IPS-18a (cell line): ENCODE data around the gene ZNF175.

ENCODE experiments used
- H3K27ac ChIP-seq: one replicate; pipeline ENCODE4 v1.5.1; 2013; ENCODE audit warnings: low read length
- H3K27me3 ChIP-seq: one replicate; pipeline ENCODE4 v1.6.1; 2013; ENCODE audit warnings: mild to moderate bottlenecking, low read length; ENCODE audit not compliant: control insufficient read depth, insufficient read depth
- H3K36me3 ChIP-seq: one replicate; pipeline ENCODE4 v1.6.1; 2013; ENCODE audit warnings: low read depth, low read length; ENCODE audit not compliant: control insufficient read depth
- H3K4me1 ChIP-seq: one replicate; pipeline ENCODE4 v1.6.1; 2013; ENCODE audit warnings: low read depth, low read length; ENCODE audit not compliant: control insufficient read depth
- H3K4me3 ChIP-seq: one replicate; pipeline ENCODE4 v1.5.1; 2013; ENCODE audit warnings: low read length
- H3K9ac ChIP-seq: one replicate; pipeline ENCODE4 v1.6.1; 2013; ENCODE audit warnings: mild to moderate bottlenecking, low read length, moderate library complexity
- H3K9me3 ChIP-seq: one replicate; pipeline ENCODE4 v1.6.1; 2013; ENCODE audit warnings: low read depth, low read length; ENCODE audit not compliant: control insufficient read depth

The ZNF175 gene

DNA sequence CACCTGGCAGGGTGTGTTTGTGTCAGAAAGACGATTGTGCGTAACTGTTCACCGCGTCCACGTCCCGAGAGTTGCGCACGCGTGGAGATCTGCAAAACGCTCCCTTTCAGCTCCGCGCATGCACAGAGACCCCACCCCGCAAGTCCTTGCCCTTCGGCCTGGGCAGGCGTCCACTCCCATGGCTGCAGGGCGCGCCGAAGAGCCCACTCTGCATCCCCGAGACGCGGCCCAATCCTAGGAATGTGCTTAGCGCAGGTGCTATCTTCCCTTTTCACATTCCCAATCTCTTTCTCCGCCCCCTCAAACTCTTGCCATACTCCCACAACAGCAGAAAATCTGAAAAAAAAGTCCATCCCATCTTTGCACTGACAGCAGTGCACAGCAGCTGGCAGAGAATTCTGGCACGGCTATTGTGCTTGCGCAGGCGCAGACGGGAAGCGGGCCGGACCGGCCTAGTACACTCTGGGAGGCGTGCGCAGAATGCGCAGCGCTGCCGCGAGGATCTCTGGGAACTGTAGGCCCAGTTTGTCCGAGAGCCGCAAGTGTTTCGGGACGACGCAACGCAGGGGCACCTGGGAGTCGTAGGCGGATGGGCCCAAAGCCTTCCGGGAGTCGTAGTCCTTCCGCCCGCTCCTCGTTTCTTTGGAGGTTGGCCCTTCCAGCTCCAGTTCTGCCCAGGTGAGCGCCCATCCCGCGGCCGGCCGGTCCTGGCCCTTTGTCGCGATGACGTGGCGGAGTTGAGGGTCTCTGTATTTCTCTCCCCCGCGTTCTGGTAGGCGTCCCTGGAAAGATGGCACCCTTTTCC, 23.1 kb downstream of the ZNF175 start:
- Histone ChIP-seq H3K9ac (peak overlapping the region; percentile 14), H3K9me3 (no peaks in the 10 kb centered on the region), H3K4me3 (peak overlapping the region; percentile 85), H3K27me3 (no peaks in the 10 kb centered on the region), H3K36me3 (no peaks in the 10 kb centered on the region), H3K4me1 (no peaks in the 10 kb centered on the region), H3K27ac (no peak overlapping the region)

DNA sequence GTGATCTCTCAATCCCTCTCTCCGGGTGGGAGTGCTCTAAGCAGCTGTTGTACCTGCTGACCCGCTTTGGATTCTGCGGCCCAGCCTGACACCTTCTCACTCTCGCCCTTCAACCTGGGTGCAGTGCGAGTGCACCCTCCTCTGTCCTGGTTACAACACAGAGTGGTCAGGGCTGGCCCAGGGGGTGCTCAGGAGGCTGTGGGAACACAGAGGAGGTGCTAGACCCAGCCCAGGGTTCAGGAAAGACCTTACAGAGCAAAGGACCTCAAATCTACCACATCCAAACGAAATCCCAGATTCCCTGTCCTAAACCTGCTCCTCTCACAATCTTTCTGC, 23.7 kb downstream of the ZNF175 start:
- no peaks in the 10 kb centered on the region for H3K4me1 ChIP-seq
- H3K4me3 ChIP-seq = peak overlapping the region; percentile 85
- no peak overlapping the region for H3K9ac ChIP-seq
- H3K27me3 ChIP-seq = no peaks in the 10 kb centered on the region
- H3K36me3 ChIP-seq = no peaks in the 10 kb centered on the region
- no peak overlapping the region for H3K27ac ChIP-seq
- H3K9me3 ChIP-seq = no peaks in the 10 kb centered on the region

DNA sequence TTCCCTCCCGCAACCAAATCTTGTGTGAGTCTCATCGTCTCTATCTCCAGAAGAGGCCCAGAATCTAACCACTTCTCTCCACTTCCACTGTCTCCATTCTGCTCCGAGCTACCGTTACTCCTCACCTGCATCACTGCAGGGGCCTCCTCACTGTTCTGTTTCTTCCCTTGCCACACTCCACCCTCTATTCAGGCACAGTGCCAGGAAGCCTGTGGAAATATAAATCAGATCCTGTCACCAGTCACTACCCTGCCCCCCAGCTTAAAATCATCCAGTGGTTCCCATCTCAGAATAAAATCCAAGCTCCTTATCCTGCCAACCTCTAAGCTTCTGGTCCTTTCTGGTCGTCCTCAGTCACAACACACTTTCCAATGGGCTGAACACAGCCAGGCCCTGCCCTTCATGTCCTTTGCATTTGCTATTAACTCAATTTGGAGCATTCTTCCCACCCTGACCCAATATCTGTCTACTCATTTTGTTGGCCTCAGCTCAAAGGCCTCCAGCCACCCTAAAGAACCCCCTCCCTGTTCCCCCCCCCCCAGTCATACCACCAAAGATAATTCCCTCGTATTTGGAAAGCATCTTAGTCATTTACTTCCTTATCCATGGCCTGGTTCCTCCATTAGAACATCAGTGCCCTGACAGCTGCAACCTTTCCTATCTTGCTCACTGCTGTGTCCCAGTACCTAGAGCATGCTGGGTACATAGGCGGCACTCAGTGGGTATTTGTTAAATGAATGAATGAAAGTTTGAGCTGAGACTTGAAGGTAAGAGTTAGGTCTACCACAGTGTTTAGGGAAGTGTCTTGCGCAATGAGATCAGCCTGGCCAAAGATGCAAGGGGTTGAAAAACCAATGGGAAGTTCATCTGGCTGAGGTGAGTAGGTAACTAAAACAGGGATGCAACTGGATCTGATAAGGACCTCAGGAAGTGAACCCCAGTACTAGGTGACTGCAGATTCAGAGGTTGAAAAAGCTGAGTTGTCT, 24.4 kb downstream of the ZNF175 start:
- H3K27ac ChIP-seq = no peak overlapping the region
- H3K27me3 ChIP-seq = no peaks in the 10 kb centered on the region
- H3K9me3 ChIP-seq = no peaks in the 10 kb centered on the region
- H3K4me1 ChIP-seq = no peaks in the 10 kb centered on the region
- peak overlapping the region; percentile 85 for H3K4me3 ChIP-seq
- no peak overlapping the region for H3K9ac ChIP-seq
- H3K36me3 ChIP-seq = no peaks in the 10 kb centered on the region

DNA sequence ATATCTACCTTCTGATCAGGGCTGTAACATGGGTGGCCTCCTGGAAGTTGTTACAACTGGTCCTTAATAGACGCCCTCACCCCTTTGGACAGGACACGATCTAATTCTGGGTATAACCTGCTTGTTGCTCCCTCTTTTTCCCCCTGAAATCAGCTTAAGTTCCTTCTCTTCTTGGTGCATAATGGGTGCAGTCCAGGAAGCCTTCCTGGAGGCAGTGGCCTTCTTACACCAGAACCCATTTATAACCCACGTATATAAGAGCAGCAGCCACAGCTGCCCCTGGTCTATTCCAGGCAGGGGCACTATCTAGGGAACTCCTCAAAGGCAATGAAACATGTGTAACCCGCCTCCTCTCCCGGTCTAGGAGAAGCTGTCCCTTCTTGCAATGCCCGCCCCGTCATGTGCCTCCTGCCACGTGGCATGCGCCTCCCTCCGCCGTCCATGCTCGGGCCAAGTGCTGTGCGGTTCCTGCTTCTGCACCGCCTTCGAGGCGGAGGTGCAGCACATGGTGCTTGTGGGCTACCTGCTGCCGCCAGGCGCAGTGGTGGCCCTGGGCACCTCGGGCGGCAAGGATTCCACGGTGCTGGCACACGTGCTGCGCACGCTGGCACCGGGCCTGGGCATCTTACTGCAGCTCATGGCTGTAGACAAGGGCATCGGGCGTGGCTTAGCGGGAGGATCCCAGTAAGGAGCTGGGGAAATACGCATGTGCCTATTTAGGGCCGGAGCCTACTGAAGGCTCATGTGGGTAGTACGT, 27.3 kb downstream of the ZNF175 start:
- H3K36me3 ChIP-seq = no peaks in the 10 kb centered on the region

DNA sequence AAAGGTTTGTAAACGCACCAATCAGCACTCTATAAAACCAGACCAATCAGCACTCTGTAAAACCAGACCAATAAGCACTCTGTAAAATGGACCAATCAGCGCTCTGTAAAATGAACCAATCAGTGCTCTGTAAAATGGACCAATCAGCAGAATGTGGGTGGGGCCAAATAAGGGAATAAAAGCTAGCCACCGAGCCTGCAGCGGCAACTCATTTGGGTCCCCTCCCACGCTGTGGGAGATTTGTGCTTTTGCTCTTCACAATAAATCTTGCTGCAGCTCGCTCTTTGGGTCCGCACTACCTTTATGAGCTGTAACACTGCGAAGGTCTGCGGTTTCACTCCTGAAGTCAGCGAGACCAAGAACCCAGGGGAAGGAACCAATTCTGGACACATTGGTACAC, 28.0 kb downstream of the ZNF175 start:
- Histone ChIP-seq H3K27ac (no peak overlapping the region), H3K36me3 (no peaks in the 10 kb centered on the region), H3K9ac (no peak overlapping the region), H3K27me3 (no peaks in the 10 kb centered on the region), H3K9me3 (no peaks in the 10 kb centered on the region), H3K4me3 (no peak overlapping the region), H3K4me1 (no peaks in the 10 kb centered on the region)

More for the DNA sequence above, 27.3 kb downstream of the ZNF175 start:
- no peaks in the 10 kb centered on the region for H3K9me3 ChIP-seq
- no peaks in the 10 kb centered on the region for H3K4me1 ChIP-seq
- H3K4me3 ChIP-seq = no peak overlapping the region
- no peaks in the 10 kb centered on the region for H3K27me3 ChIP-seq
- H3K27ac ChIP-seq = no peak overlapping the region
- no peak overlapping the region for H3K9ac ChIP-seq

DNA sequence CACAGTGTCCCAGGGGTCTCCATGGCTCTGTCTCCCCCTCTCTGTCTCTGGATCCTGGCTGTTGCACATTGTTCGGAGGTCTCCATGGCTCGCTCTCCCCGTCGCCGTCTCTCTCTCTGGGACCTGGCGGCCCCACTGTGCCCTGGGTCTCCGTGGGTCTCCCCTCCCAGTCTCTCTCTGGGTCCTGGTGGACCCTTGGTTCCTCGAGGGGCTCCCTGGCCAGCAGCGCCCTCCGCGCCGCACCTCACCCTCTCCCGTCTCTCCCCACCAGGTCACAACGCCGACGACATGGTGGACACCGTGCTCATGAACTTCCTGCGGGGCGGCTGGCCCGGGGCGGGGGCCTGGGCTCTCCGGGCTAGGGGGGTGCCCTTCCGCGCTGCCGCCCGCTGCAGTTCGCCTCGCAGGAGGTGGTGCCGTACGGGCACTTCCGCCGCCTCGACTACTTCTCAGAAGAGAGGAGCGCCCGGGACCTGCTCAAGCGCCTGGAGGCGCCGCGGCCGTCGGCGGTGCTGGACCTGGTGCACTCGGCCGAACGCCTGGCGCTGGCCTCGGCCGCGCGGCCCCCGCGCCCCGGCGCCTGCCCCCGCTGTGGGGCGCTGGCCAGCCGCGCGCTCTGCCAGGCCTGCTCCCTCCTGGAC, 30.0 kb downstream of the ZNF175 start:
- Histone ChIP-seq H3K4me1 (no peaks in the 10 kb centered on the region), H3K9ac (no peak overlapping the region), H3K27me3 (no peaks in the 10 kb centered on the region), H3K4me3 (no peak overlapping the region), H3K36me3 (no peaks in the 10 kb centered on the region), H3K27ac (no peak overlapping the region), H3K9me3 (no peaks in the 10 kb centered on the region)

DNA sequence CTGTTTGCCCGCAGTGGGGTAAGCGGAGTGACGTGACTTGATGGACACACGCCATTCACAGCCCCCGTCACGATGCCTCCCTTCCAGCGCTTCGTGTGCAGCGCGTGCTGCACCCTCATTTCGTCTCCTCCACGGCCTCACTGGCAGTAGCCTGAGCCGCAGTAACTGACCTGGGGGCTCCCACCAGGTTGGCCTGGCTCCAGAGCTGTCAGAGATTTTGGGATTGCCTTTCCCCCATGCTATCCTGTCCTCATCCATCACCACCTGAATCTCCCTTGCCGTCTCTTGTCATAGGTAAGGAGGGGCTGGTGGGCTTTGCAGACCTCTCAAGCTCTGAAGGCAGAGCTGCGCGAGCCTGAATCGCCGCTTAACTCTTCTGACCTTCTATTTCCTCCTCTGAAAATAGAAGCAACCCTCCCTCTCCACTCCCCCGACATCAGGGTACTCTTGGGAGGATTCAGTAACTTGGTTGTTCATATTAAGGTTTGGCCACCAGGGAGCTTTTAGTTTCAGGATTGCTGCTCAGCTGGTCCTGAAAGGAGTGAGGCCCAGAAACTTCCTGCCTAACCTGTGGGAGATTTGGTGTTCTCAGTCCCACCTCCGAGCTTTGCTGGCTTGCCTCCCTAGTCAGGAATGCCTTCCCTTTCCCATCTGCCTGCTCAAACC, 31.2 kb downstream of the ZNF175 start:
- no peak overlapping the region for H3K4me3 ChIP-seq
- H3K4me1 ChIP-seq = no peaks in the 10 kb centered on the region
- H3K9me3 ChIP-seq = no peaks in the 10 kb centered on the region
- no peak overlapping the region for H3K27ac ChIP-seq
- H3K36me3 ChIP-seq = no peaks in the 10 kb centered on the region
- H3K27me3 ChIP-seq = no peaks in the 10 kb centered on the region
- no peak overlapping the region for H3K9ac ChIP-seq

DNA sequence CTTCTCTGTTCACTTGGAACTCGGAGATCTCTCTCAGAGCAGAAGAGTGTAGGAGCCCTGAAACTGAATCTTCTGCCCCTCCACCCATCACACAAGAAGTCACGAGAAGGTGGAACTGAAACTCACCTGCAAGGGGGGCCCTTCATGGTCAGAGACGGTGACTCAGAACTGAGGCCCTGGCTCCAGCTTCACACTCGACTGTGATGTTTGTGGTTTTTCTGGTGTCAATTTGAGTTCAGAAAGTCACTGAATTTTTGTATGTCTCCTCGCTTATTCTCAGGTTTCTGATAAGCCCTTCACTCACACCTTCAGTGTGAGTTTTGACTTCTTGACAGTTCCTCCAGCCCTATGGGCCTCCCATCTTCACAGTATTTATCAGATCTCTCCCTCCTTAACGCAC, 36.0 kb downstream of the ZNF175 start:
- Histone ChIP-seq H3K9ac (no peak overlapping the region), H3K9me3 (no peaks in the 10 kb centered on the region), H3K4me1 (no peaks in the 10 kb centered on the region), H3K27me3 (no peaks in the 10 kb centered on the region), H3K4me3 (no peak overlapping the region), H3K36me3 (no peaks in the 10 kb centered on the region), H3K27ac (no peak overlapping the region)

DNA sequence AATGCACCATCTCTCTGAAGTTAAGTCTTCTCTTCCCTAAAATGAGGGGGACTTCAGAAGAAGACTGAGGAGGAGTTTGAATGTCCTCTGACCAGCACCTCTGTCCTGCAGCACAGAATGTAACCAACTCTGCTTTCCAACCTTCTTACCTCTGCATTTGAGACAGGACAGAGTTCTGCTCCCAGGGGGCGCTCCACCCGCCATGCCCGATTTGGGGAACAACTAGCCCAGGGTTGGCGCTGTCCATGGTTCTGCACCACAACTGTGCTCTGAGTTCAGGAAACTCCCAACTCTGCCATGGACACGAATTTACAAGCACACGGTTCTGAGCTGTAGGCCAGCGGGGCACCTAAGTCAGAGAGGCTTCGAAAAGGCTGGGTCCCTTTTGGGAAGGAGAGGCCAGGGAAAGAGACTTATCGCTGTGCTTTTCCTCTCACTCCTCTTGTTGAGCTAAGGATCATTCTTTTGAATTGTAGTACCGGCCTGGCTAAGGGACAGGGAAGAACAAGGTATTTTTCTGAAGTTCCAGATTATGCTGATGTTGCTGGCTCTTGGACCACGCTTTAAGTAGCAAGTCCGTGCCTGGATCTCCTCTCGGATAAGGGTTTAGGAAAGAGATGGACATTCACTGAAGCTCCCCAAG, 37.0 kb downstream of the ZNF175 start:
- Histone ChIP-seq H3K36me3 (no peaks in the 10 kb centered on the region), H3K9ac (no peak overlapping the region), H3K9me3 (no peaks in the 10 kb centered on the region), H3K4me1 (no peaks in the 10 kb centered on the region), H3K4me3 (no peak overlapping the region), H3K27ac (no peak overlapping the region), H3K27me3 (no peaks in the 10 kb centered on the region)

DNA sequence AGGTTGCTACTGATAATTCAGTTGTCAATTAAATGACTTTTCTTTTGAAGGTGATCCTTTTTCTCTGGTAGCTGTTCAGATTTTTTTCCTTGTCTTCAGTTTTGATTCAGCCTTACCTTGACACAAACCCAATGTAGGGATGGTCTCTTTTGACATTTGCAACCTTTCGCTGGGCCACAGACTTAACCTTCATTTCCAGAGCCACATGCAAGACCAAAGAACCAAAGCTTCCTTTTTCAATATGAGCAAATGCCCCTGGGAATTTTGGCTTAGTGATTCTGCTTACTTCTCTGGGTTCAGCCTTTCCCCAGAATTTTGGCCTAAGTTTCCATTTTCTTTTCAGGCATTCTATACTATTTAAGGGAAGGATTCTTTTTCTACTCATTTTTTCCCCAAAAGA, 39.5 kb downstream of the ZNF175 start:
- Histone ChIP-seq H3K4me3 (no peak overlapping the region), H3K9me3 (no peaks in the 10 kb centered on the region), H3K36me3 (no peaks in the 10 kb centered on the region), H3K27ac (no peak overlapping the region), H3K9ac (no peak overlapping the region), H3K27me3 (no peaks in the 10 kb centered on the region), H3K4me1 (no peaks in the 10 kb centered on the region)
